HG03097 (cell line): ENCODE data around the gene SLC17A1.
"Not testable (repeated sequence)": the region's sequence is repeated elsewhere in the genome, so short reads cannot be mapped to it uniquely, and the experiment has no call there.

Source experiments
- ATAC-seq: cut with Tn5 transposase; IDR thresholded peaks from one replicate; pipeline ENCODE4 v1.9.1; 2021; ENCODE audit not compliant: unreplicated experiment, low FRiP score

Gene SLC17A1

DNA sequence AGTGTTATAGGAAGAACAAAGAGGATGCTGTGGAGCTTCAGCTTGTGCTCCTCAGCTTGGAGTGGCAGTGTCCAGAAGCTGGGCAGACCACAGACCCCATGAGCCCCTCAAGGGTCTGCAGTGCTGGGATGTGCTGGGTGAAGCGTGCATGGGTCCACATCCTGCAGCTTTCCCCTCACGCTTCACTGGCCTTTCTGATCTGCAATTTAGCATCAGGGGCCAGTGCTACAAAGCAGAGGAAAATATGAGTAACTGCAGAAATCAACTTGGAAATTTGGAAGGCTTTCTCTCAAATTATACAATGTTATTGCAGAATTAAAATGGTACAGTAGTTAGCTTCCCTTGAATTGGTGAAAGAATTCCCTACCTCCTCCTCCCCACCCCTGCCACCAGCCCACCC, 67.2 kb downstream of the SLC17A1 start:
- ATAC-seq, result no peak

- ATAC-seq, result no peak
These were observed 73.8 kb downstream of the SLC17A1 start for GRCh38 chr6:25757936-25758642.

- no peak for ATAC-seq
These were observed 75.2 kb downstream of the SLC17A1 start for GRCh38 chr6:25756382-25757363.

GRCh38 chr6:25755483-25755882, 76.4 kb downstream of the SLC17A1 start:
- ATAC-seq, result no peak

DNA sequence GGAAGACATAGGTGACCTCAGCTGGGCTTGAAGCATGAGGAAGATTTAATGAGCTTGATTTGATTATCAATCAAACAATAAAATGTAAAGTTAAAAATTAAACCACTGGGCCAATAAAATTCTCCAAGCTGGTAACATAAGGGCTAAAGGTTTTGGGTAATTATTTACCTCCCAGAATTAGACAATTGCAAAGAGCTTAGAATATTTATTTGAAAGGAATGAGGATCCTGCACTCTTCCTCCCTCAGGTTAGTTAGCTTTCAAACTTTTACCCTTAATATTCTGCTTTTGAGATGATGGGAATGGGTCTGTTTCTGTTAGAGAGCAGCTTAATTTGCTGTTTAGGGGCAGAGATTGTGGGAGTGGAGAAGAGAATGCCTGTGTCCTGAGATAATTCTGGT, 77.3 kb downstream of the SLC17A1 start, which contains the start of gene SLC17A4:
SLC17A4 (plus strand) TSS at position 208 of the 400 bp plus-strand sequence. CDS start 7,221 bp downstream, outside the sequence.
- ATAC-seq, result no peak

DNA sequence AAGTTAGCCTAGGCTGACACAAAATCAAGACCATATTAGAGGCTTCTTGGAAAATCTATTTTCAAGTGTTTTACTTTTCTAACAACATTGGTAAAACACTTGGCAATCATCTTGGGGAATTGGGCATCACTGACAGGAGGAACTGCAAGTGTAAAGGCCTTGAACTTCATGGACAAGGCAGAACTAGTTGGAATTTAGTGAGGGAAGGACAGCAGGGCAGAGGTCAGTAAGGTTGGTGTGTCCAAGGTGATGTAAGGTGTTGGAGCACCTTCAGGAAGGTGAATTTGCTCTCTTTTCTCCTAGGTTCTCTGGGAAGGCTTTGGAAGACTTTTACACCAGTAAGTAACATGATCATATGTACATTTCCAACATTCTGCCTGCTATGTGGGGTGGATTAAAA, 78.8 kb downstream of the SLC17A1 start:
- ATAC-seq, result no peak

GRCh38 chr6:25750906-25751305, 80.9 kb downstream of the SLC17A1 start:
- no peak for ATAC-seq

GRCh38 chr6:25749837-25750236, 82.0 kb downstream of the SLC17A1 start:
- ATAC-seq, result no peak

GRCh38 chr6:25748601-25749517, 83.0 kb downstream of the SLC17A1 start:
- not testable (repeated sequence) for ATAC-seq

GRCh38 chr6:25748049-25748448, 83.8 kb downstream of the SLC17A1 start:
- ATAC-seq, result no peak

GRCh38 chr6:25747477-25747876, 84.4 kb downstream of the SLC17A1 start:
- ATAC-seq, result no peak

GRCh38 chr6:25746968-25747367, 84.9 kb downstream of the SLC17A1 start:
- no peak for ATAC-seq

- ATAC-seq, result no peak
These were observed 86.0 kb downstream of the SLC17A1 start for GRCh38 chr6:25745836-25746235.

- no peak for ATAC-seq
These were observed 88.0 kb downstream of the SLC17A1 start for GRCh38 chr6:25743868-25744267.

DNA sequence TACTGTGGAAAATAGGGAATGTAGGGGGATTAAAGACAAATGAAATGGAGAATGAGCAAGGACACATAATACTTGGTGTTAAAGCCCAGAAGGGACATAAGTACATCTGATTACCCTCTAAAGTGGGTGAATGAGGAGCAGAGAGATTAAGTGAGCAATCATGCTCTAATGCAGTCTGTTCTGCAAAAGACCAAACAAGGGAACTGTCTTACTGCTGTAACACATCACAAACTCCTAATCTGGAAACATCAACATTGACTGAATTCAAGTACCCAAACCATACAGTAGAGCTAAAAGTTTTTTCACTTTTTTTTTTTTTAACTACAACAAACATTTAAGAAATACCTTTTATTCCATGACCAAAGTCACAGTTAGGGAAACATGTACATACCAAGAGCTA, 96.6 kb downstream of the SLC17A1 start:
- ATAC-seq, result no peak
